HCT116 (cell line): ENCODE data around the gene FRG2C.
"Not testable (repeated sequence)": the region's sequence is repeated elsewhere in the genome, so short reads cannot be mapped to it uniquely, and the experiment has no call there.

Experiments
- EZH2 ChIP-seq: fragments of 200-600 bp; sonication (generic); IDR thresholded peaks from 2 replicates; pipeline ENCODE4 v1.6.1; 2017; ENCODE audit warnings: antibody characterized with exemption, mixed run types
- TCF7L2 ChIP-seq: IDR thresholded peaks from 2 replicates; pipeline ENCODE4 v1.7.0; 2011; ENCODE audit warnings: borderline replicate concordance, inconsistent platforms; ENCODE audit not compliant: insufficient read depth, insufficient read length; ENCODE audit errors: extremely low read depth
- YY1 ChIP-seq: IDR thresholded peaks from 2 replicates; pipeline ENCODE4 v1.6.1; 2011; ENCODE audit warnings: low read length, low read depth, moderate library complexity, mild to moderate bottlenecking; ENCODE audit not compliant: insufficient replicate concordance; ENCODE audit errors: extremely low read depth
- TF ChIP-seq, protein P1 (sequence below), 3 experiments: fragments of 200-600 bp in 1 of 3; sonication (generic) in 1 of 3; IDR thresholded peaks in 2 of 3; conservative IDR thresholded peaks in 1 of 3; 2 replicates each; pipeline ENCODE4 v1.5.1; 2012 to 2017; ENCODE audit warnings: low read depth in 2 of 3, low read length in 2 of 3, antibody characterized with exemption in 1 of 3, borderline replicate concordance in 1 of 3, control low read depth in 1 of 3, mild to moderate bottlenecking in 1 of 3, mixed read lengths in 1 of 3, mixed run types in 1 of 3, moderate library complexity in 1 of 3; ENCODE audit not compliant: insufficient read depth in 1 of 3

DNA sequence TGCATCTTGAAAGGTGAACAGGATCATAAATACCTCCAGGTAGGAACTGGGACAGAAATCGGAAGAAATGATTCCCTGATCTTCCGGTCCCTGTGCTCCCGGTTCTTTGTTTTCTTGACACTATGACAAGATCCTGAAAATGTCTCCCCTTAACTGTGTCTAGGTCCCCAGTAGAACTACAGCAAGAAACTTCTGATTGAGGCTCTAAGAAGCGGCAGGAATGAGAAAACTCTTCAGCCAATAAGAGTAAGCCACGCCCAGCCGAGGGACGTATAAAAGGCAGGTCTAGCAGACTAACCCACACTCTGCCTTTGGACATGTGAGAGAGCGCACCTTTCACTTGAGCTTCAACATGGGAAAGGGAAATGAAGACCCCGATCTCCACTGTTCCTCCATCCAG is at the start of gene FRG2C:
- TF ChIP-seq, protein P1, sequence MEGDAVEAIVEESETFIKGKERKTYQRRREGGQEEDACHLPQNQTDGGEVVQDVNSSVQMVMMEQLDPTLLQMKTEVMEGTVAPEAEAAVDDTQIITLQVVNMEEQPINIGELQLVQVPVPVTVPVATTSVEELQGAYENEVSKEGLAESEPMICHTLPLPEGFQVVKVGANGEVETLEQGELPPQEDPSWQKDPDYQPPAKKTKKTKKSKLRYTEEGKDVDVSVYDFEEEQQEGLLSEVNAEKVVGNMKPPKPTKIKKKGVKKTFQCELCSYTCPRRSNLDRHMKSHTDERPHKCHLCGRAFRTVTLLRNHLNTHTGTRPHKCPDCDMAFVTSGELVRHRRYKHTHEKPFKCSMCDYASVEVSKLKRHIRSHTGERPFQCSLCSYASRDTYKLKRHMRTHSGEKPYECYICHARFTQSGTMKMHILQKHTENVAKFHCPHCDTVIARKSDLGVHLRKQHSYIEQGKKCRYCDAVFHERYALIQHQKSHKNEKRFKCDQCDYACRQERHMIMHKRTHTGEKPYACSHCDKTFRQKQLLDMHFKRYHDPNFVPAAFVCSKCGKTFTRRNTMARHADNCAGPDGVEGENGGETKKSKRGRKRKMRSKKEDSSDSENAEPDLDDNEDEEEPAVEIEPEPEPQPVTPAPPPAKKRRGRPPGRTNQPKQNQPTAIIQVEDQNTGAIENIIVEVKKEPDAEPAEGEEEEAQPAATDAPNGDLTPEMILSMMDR (IDR thresholded peaks at IDR 0.05 in 2 of 3, conservative IDR thresholded peaks at IDR 0.05 in 1 of 3; ENCODE audit: borderline replicate concordance in 1 of 3, insufficient read depth in 1 of 3, low read depth in 2 of 3, low read length in 2 of 3): not testable (repeated sequence)
- TF ChIP-seq YY1, EZH2, TCF7L2: not testable (repeated sequence)
